Measurements from ENCODE around the gene HARBI1. TPM values are rescaled to one million over a fixed set of nuclear protein-coding genes. Genes with fewer than 3 reads are reported as not detected.

Gene HARBI1
- total and polyA plus RNA-seq, 3 donors from 2014 or later, result 12.9 to 25.2 (median 14.3) TPM

DNA sequence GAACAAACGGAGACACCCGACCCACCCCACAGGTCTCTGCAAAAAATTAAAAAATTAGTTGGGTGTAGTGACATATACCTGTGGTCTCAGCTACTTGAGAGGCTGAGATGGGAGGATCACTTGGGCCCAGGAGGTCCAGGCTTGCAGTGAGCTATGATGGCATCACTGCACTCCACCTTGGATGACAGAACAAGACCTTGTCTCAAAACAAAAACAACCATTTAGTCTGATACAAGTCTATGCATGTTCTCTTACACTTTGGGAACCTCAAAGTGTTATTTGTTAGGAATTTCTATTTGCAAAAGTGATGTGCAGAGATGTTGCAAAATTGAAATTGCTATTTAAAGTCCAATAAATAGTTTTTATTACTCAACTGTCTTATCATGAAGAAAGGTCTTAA is 14.6 kb upstream of the HARBI1 start:
- no peak for TF ChIP-seq POLR2A (IDR thresholded peaks at IDR 0.05)
- TF ChIP-seq, protein P1, sequence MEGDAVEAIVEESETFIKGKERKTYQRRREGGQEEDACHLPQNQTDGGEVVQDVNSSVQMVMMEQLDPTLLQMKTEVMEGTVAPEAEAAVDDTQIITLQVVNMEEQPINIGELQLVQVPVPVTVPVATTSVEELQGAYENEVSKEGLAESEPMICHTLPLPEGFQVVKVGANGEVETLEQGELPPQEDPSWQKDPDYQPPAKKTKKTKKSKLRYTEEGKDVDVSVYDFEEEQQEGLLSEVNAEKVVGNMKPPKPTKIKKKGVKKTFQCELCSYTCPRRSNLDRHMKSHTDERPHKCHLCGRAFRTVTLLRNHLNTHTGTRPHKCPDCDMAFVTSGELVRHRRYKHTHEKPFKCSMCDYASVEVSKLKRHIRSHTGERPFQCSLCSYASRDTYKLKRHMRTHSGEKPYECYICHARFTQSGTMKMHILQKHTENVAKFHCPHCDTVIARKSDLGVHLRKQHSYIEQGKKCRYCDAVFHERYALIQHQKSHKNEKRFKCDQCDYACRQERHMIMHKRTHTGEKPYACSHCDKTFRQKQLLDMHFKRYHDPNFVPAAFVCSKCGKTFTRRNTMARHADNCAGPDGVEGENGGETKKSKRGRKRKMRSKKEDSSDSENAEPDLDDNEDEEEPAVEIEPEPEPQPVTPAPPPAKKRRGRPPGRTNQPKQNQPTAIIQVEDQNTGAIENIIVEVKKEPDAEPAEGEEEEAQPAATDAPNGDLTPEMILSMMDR (IDR thresholded peaks at IDR 0.05), result no peak
- Histone ChIP-seq H3K36me3 (ENCODE audit: low read depth, missing control alignments) (no peaks in the 10 kb centered on the region), H3K4me1 (no peaks in the 10 kb centered on the region), H3K4me3 (no peak overlapping the region), H3K27me3 (no peaks in the 10 kb centered on the region), H3K27ac (no peak overlapping the region), H3K9me3 (no peaks in the 10 kb centered on the region)
- no peak for DNase-seq
- intact Hi-C loops (cut with DNase I; ENCODE audit: low total_unique reads), result no loop called here
- 91 to 100% methylated on average over 2 of the region's 2 CpGs for WGBS, 2 donors

DNA sequence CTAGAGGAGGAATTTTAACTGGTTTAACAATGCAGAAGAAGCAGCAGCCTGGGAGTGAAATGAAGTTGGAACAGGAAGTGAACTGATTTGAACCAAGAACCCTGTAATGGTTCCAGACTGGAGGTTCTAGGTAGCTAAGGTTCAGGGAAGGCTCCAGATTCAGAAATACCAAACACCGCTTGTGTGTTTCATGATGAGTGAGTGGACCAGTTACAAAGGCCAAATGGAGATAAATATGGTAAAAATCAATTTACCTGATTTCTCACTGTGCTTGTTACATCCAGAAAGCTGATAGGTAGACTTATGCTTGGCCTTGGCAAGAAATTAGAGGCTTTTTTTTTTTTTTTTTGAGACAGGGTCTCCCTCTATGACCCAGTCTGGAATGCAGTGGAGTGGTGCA is 13.2 kb upstream of the HARBI1 start:
- WGBS, 2 donors, result 89 to 100% methylated on average over 1 of the region's 1 CpG
- Histone ChIP-seq H3K27ac (no peak overlapping the region), H3K9me3 (no peaks in the 10 kb centered on the region), H3K27me3 (no peaks in the 10 kb centered on the region), H3K4me1 (no peaks in the 10 kb centered on the region), H3K36me3 (ENCODE audit: low read depth, missing control alignments) (no peaks in the 10 kb centered on the region), H3K4me3 (no peak overlapping the region)
- intact Hi-C loops (cut with DNase I; ENCODE audit: low total_unique reads), result no loop called here
- no peak for TF ChIP-seq POLR2A (IDR thresholded peaks at IDR 0.05)
- TF ChIP-seq, protein P1 (IDR thresholded peaks at IDR 0.05), result no peak
- no peak for DNase-seq

DNA sequence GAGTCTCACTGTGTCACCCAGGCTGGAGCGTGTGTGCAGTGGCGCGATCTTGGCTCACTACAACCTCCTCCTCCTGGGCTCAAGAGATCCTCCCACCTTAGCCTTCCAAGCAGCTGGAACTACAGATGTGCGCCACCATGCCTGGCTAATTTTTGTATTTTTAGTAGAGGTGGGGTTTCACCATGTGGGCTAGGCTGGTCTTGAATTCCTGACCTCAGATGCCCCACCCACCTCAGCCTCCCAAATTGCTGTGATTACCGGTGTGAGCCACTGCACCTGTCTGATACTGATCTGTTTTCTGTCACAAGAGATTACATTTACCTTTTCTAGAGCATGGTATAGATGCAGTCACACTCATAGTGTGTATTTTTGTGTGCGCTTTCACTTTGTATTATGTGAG is 11.9 kb upstream of the HARBI1 start:
- intact Hi-C loops (cut with DNase I; ENCODE audit: low total_unique reads), result no loop called here
- Histone ChIP-seq H3K9me3 (no peaks in the 10 kb centered on the region), H3K36me3 (ENCODE audit: low read depth, missing control alignments) (no peaks in the 10 kb centered on the region), H3K4me1 (peaks cover 4% of the 10 kb centered on the region), H3K4me3 (no peak overlapping the region), H3K27ac (no peak overlapping the region), H3K27me3 (no peaks in the 10 kb centered on the region)
- TF ChIP-seq POLR2A (IDR thresholded peaks at IDR 0.05), result no peak
- TF ChIP-seq, protein P1 (IDR thresholded peaks at IDR 0.05), result no peak
- no peak for DNase-seq
- WGBS, 2 donors, result 67 to 91% methylated on average over 6 of the region's 6 CpGs

DNA sequence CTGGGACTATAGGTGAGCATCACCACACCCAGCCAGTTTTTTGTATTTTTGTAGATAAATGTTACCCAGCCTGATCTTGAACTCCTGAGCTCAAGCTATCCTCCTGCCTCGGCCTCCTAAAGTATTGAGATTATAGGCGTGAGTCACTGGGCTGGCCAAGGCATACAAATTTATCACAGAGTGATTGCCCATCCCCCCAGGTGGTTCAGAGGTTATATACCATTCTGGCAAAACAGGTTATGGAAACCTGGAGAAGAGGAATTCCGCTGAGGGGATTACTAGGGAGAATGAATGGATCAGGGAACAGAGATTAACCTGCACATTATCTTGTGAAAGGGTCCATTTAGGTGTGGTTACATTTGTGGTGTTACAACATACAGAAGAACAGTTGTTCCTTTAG is 8.4 kb upstream of the HARBI1 start:
- Histone ChIP-seq H3K4me1 (peaks cover 4% of the 10 kb centered on the region), H3K27me3 (no peaks in the 10 kb centered on the region), H3K36me3 (ENCODE audit: low read depth, missing control alignments) (no peaks in the 10 kb centered on the region), H3K9me3 (no peaks in the 10 kb centered on the region), H3K4me3 (no peak overlapping the region), H3K27ac (no peak overlapping the region)
- WGBS, 2 donors, result 95 to 98% methylated on average over 3 of the region's 3 CpGs
- TF ChIP-seq, protein P1 (IDR thresholded peaks at IDR 0.05), result no peak
- no peak for TF ChIP-seq POLR2A (IDR thresholded peaks at IDR 0.05)
- intact Hi-C loops (cut with DNase I; ENCODE audit: low total_unique reads), result no loop called here
- no peak for DNase-seq

DNA sequence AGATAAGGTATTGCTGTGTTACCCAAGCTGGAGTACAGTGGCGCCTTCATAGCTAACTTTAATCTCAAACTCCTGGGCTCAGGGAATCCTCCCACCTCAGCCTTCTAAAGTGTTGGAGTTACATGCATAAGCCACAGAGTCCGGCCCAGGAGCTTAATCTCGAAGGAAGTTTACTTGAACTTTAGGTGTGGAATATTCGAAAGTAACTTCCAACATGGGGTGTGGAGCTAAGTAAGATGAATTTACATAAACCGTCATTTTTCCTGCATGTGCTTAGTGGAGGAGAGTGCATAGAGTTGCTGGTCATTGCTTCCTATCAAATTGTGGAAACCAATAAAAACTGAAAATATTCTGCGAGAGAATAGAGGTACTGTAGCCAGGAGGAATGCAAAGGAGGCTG is 1.8 kb upstream of the HARBI1 start:
- TF ChIP-seq, protein P1 (IDR thresholded peaks at IDR 0.05), result no peak
- no peak for TF ChIP-seq POLR2A (IDR thresholded peaks at IDR 0.05)
- Histone ChIP-seq H3K27ac (peak overlapping the region in 1 of 2 donors; percentile 28), H3K9me3 (no peaks in the 10 kb centered on the region), H3K36me3 (ENCODE audit: low read depth, missing control alignments) (no peaks in the 10 kb centered on the region), H3K27me3 (no peaks in the 10 kb centered on the region), H3K4me3 (peak overlapping the region in 1 of 2 donors; percentile 92), H3K4me1 (peaks cover 5% of the 10 kb centered on the region)
- 33 to 39% methylated on average over 6 of the region's 6 CpGs for WGBS, 2 donors
- intact Hi-C loops (cut with DNase I; ENCODE audit: low total_unique reads), result no loop called here
- peak; percentile 38 for DNase-seq

Measured in testis (tissue), 3 donors.